Measurements from ENCODE around the gene GIMAP5.

GIMAP5 gene

GRCh38 chr7:150735596-150736358, 1.4 kb upstream of the GIMAP5 start:
- DNase-seq (ENCODE audit: low spot score), result no peak

GRCh38 chr7:150736864-150737263, 354 bp upstream of the GIMAP5 start:
- DNase-seq (ENCODE audit: low spot score), result no peak

GRCh38 chr7:150738092-150738491, 874 bp downstream of the GIMAP5 start:
- DNase-seq (ENCODE audit: low spot score), result no peak

- peak; percentile 62 for DNase-seq (ENCODE audit: low spot score)
Observed at GRCh38 chr7:150738591-150739001, 1.4 kb downstream of the GIMAP5 start.

GRCh38 chr7:150739033-150739432, 1.8 kb downstream of the GIMAP5 start:
- DNase-seq (ENCODE audit: low spot score), result peak; percentile 17

GRCh38 chr7:150740053-150740452, 2.8 kb downstream of the GIMAP5 start:
- DNase-seq (ENCODE audit: low spot score), result no peak

GRCh38 chr7:150742286-150742968, 5.2 kb downstream of the GIMAP5 start:
- DNase-seq (ENCODE audit: low spot score), result no peak

GRCh38 chr7:150744041-150744656, 6.9 kb downstream of the GIMAP5 start:
- no peak for DNase-seq (ENCODE audit: low spot score)

- DNase-seq (ENCODE audit: low spot score), result no peak
Observed at GRCh38 chr7:150745086-150745485, 7.9 kb downstream of the GIMAP5 start.

GRCh38 chr7:150745876-150746275, 8.7 kb downstream of the GIMAP5 start:
- no peak for DNase-seq (ENCODE audit: low spot score)

GRCh38 chr7:150746921-150747320, 9.7 kb downstream of the GIMAP5 start:
- DNase-seq (ENCODE audit: low spot score), result no peak

GRCh38 chr7:150748376-150748775, 11.2 kb downstream of the GIMAP5 start:
- no peak for DNase-seq (ENCODE audit: low spot score)

GRCh38 chr7:150751702-150752101, 14.5 kb downstream of the GIMAP5 start:
- DNase-seq (ENCODE audit: low spot score), result no peak

GRCh38 chr7:150753239-150753638, 16.0 kb downstream of the GIMAP5 start:
- no peak for DNase-seq (ENCODE audit: low spot score)

GRCh38 chr7:150753826-150754603, 16.8 kb downstream of the GIMAP5 start:
- DNase-seq (ENCODE audit: low spot score), result peak; percentile 6

- no peak for DNase-seq (ENCODE audit: low spot score)
Observed at GRCh38 chr7:150754951-150755350, 17.7 kb downstream of the GIMAP5 start.

GRCh38 chr7:150755473-150756099, 18.4 kb downstream of the GIMAP5 start:
- no peak for DNase-seq (ENCODE audit: low spot score)

GRCh38 chr7:150756166-150756565, 18.9 kb downstream of the GIMAP5 start:
- no peak for DNase-seq (ENCODE audit: low spot score)

- peak; percentile 13 for DNase-seq (ENCODE audit: low spot score)
Observed at GRCh38 chr7:150756858-150757257, 19.6 kb downstream of the GIMAP5 start.

- DNase-seq (ENCODE audit: low spot score), result no peak
Observed at GRCh38 chr7:150759479-150759878, 22.3 kb downstream of the GIMAP5 start.

GRCh38 chr7:150766334-150766709, 29.1 kb downstream of the GIMAP5 start:
- DNase-seq (ENCODE audit: low spot score), result no peak

- no peak for DNase-seq (ENCODE audit: low spot score)
Observed at GRCh38 chr7:150769768-150770167, 32.5 kb downstream of the GIMAP5 start.
